ENCODE data around the gene SERTAD3. TPM values are rescaled to one million over a fixed set of nuclear protein-coding genes. Genes with fewer than 3 reads are reported as not detected.

Gene SERTAD3
- total and polyA plus RNA-seq, 4 donors, result 28.9 to 37.5 (median 33.8) TPM

DNA sequence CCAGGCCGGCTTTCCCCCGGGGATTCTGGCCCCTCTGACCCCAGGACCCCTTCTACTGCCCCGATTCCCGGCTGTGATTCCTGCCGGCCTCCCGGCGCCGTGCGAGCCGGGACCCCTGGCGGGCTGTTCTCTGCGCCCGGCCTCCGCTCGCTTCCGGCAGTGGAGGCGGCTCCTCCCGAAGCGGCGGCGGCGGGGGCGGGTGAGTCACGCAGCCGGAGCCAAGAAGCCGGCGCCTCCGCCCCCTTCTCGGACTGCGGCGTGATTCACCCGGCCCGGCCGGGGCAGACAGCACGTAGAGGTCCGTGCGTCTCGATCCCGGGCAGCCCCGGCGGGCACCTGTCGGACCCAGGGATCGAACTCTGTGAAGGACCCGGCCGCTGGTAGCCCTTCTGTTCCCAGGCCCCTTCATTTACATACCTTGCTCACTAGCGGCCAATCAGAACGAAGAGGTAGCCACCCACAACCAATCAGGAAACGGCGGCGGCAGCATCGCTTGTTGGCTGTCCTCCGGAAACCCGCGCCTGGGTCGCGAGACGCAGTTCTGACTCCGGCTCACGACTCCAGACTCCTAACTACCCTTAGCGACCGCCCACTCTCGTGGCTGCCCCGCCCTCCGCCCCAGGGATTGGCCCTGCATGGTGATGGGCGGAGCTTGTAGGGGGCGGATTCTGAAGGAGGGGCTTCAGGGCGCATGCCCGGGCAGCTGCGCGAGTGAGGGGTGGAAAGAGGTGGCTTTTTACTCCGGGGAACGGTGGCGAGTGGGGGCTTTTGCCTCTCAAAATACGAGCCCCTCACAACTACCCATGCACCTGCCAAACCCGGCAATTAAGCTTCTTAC is 18.5 kb downstream of the SERTAD3 start, which contains the start of gene SERTAD1:
Gene SERTAD1 (minus strand): TSS at position 543 of the 838 bp plus-strand sequence. CDS start 2,446 bp downstream, outside the sequence.
- DNase-seq (peak; percentile 100), ATAC-seq (ENCODE audit: insufficient read depth, low FRiP score) (peak; percentile 93)
- Histone ChIP-seq H3K27me3 (ENCODE audit: control insufficient read depth in 3 of 3, insufficient read depth in 3 of 3, low read length in 2 of 3) (no peaks in the 10 kb centered on the region), H3K4me1 (ENCODE audit: control insufficient read depth in 5 of 5, insufficient read depth in 5 of 5, low read length in 5 of 5) (peaks cover 0 to 17% (median 2%) of the 10 kb centered on the region in 5 donors), H3K36me3 (ENCODE audit: control insufficient read depth in 4 of 4, insufficient read depth in 4 of 4, low read length in 4 of 4) (peaks cover 5 to 11% (median 9%) of the 10 kb centered on the region in 4 donors), H3K27ac (ENCODE audit: low read depth in 1 of 2, low read length in 1 of 2) (peak within 1 kb of the TSS; percentile 98 to 100), H3K4me3 (peak within 1 kb of the TSS; percentile 66), H3K9me3 (ENCODE audit: control insufficient read depth in 4 of 4, insufficient read depth in 3 of 4, low read length in 3 of 4) (no peaks in the 10 kb centered on the region), H3K9ac (ENCODE audit: insufficient read depth in 1 of 2, low read length in 2 of 2) (peak within 1 kb of the TSS; percentile 87 to 91)
- WGBS, 2 donors, result 1% methylated on average over 60 to 75 of the region's 75 CpGs
- peak; percentile 5 for TF ChIP-seq CTCF (IDR thresholded peaks at IDR 0.05; ENCODE audit: control extremely low read depth, extremely low read depth)

DNA sequence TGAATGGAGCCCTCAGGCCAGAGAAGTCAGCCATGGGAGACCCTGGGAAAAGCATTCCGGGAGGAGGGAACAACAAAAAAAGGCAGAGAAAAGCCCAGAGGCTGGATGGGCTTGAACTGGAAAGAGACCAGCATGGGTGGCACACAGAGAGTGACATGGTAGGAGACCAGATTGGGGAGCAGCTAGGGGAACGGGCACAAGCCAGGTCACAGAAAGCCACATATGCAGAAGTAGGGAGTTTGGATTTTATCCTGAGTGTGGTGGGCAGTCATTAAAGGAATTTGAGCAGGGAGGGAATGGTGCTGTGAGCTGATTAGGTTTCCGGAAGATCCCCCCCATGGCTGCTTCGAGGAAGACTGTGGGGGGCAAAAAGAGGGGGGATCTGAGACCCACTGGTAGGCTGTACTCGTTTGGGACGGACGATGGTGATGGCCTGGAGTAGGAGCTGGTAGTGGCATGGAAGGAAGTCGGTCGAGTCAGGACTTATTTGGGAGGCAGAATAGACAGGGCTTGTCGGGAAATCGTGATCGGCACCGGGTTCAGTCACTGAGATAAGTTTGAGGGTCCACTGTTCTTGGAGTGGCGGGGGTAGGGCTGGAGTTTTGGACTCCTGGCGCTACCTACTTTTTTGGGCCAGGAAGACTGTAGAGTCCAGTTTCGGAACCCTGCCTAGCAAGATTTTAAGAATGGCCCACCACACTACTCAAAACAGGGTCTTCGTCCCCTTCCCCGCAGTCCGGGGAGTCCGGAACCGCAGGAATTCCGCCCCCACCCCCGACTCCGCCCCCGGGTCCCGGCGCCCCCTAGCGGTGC is 19.3 kb downstream of the SERTAD3 start:
- WGBS, 2 donors, result 1 to 3% methylated on average over 22 to 28 of the region's 28 CpGs
- no peak for TF ChIP-seq CTCF (IDR thresholded peaks at IDR 0.05; ENCODE audit: control extremely low read depth, extremely low read depth)
- DNase-seq (peak in 2 of 3 donors; percentile 41 to 68), ATAC-seq (ENCODE audit: insufficient read depth, low FRiP score) (no peak)
- Histone ChIP-seq H3K36me3 (ENCODE audit: control insufficient read depth in 4 of 4, insufficient read depth in 4 of 4, low read length in 4 of 4) (peaks cover 5 to 11% (median 9%) of the 10 kb centered on the region in 4 donors), H3K9me3 (ENCODE audit: control insufficient read depth in 4 of 4, insufficient read depth in 3 of 4, low read length in 3 of 4) (no peaks in the 10 kb centered on the region), H3K27me3 (ENCODE audit: control insufficient read depth in 3 of 3, insufficient read depth in 3 of 3, low read length in 2 of 3) (no peaks in the 10 kb centered on the region), H3K4me1 (ENCODE audit: control insufficient read depth in 5 of 5, insufficient read depth in 5 of 5, low read length in 5 of 5) (peaks cover 0 to 17% (median 2%) of the 10 kb centered on the region in 5 donors), H3K9ac (ENCODE audit: insufficient read depth in 1 of 2, low read length in 2 of 2) (peak overlapping the region; percentile 87 to 91), H3K27ac (ENCODE audit: low read depth in 1 of 2, low read length in 1 of 2) (peak overlapping the region; percentile 98 to 100), H3K4me3 (peak overlapping the region; percentile 66)

- TF ChIP-seq CTCF (IDR thresholded peaks at IDR 0.05; ENCODE audit: control extremely low read depth, extremely low read depth), result no peak
- ATAC-seq (ENCODE audit: insufficient read depth, low FRiP score) (no peak), DNase-seq (no peak)
- 90 to 93% methylated on average over 6 of the region's 6 CpGs for WGBS, 2 donors
- no peaks in the 10 kb centered on the region for H3K9me3 ChIP-seq (ENCODE audit: control insufficient read depth in 4 of 4, insufficient read depth in 3 of 4, low read length in 3 of 4)
- H3K4me1 ChIP-seq (ENCODE audit: control insufficient read depth in 5 of 5, insufficient read depth in 5 of 5, low read length in 5 of 5), result peaks cover 0 to 17% (median 2%) of the 10 kb centered on the region in 5 donors
- peak overlapping the region in 1 of 2 donors; percentile 56 for H3K27ac ChIP-seq (ENCODE audit: low read depth in 1 of 2, low read length in 1 of 2)
- peak overlapping the region in 1 of 2 donors; percentile 53 for H3K9ac ChIP-seq (ENCODE audit: insufficient read depth in 1 of 2, low read length in 2 of 2)
- H3K36me3 ChIP-seq (ENCODE audit: control insufficient read depth in 4 of 4, insufficient read depth in 4 of 4, low read length in 4 of 4), result peaks cover 5 to 11% (median 9%) of the 10 kb centered on the region in 4 donors
- no peaks in the 10 kb centered on the region for H3K27me3 ChIP-seq (ENCODE audit: control insufficient read depth in 3 of 3, insufficient read depth in 3 of 3, low read length in 2 of 3)
- peak overlapping the region; percentile 30 for H3K4me3 ChIP-seq
Measured at GRCh38 chr19:40423938-40424337, 20.2 kb downstream of the SERTAD3 start.

Measured in lung (tissue), 12 donors.